Measurements from ENCODE around the gene TRPC4AP.

DNA sequence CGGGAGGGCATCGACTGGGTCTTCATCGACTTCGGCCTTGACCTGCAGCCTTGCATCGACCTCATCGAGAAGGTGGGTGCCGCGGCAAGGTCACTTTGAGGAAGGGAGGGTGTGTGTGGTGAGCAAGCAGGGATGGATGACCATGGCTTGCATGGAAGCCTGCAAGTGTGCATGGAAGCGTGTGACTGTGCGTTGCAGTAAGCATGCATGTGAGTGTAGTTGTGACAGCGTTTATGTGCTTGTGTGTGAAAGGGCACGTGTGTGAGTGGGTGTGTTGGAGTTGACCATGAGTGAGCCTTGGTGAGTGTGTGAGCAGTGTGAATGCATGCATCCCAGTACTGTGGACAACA is 104.4 kb downstream of the TRPC4AP start:
- TF ChIP-seq JUND (IDR thresholded peaks at IDR 0.05) (no peak), CTCF (IDR thresholded peaks at IDR 0.05 in 2 of 3, conservative IDR thresholded peaks at IDR 0.05 in 1 of 3; ENCODE audit: borderline replicate concordance in 1 of 3, insufficient read depth in 1 of 3, low read depth in 2 of 3, low read length in 2 of 3) (no peak), ZFX (IDR thresholded peaks at IDR 0.05) (no peak), EZH2 (IDR thresholded peaks at IDR 0.05) (no peak), SP1 (IDR thresholded peaks at IDR 0.05; ENCODE audit: low read depth) (no peak), EZH2phosphoT487 (IDR thresholded peaks at IDR 0.05; ENCODE audit: borderline replicate concordance) (no peak), CEBPB (IDR thresholded peaks at IDR 0.05; ENCODE audit: low read depth) (no peak), POLR2A (IDR thresholded peaks at IDR 0.05; ENCODE audit: borderline replicate concordance, extremely low read depth, insufficient read depth, insufficient read length) (no peak), YY1 (IDR thresholded peaks at IDR 0.05; ENCODE audit: extremely low read depth, insufficient replicate concordance, low read depth, low read length) (no peak), REST (IDR thresholded peaks at IDR 0.05; ENCODE audit: low read depth) (no peak), POLR2AphosphoS5 (IDR thresholded peaks at IDR 0.05; ENCODE audit: low read depth, low read length) (no peak), TCF7L2 (IDR thresholded peaks at IDR 0.05; ENCODE audit: borderline replicate concordance, extremely low read depth, insufficient read depth, insufficient read length) (no peak)
- TF ChIP-seq, protein P1, sequence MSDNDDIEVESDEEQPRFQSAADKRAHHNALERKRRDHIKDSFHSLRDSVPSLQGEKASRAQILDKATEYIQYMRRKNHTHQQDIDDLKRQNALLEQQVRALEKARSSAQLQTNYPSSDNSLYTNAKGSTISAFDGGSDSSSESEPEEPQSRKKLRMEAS (IDR thresholded peaks at IDR 0.05) = no peak
